Vagina (tissue), 2 donors: ENCODE data around the gene SRF.

Experiments
- POLR2A ChIP-seq, 2 donors: fragments of 450-650 bp; IDR thresholded peaks; one replicate each; pipeline ENCODE4 v1.6.1; 2017; ENCODE audit warnings: antibody characterized with exemption in 2 of 2, mild to moderate bottlenecking in 2 of 2, moderate library complexity in 2 of 2
- POLR2AphosphoS5 ChIP-seq, 2 donors: sonication (generic); formaldehyde crosslinking; IDR thresholded peaks; one replicate each; pipeline ENCODE4 v1.9.0; 2017; ENCODE audit warnings: antibody characterized with exemption in 2 of 2, mild to moderate bottlenecking in 2 of 2, low read depth in 1 of 2; ENCODE audit not compliant: insufficient read depth in 1 of 2
- TF ChIP-seq, protein P1 (sequence below), 3 experiments: fragments of 450-650 bp in 2 of 3; fragments of 200-600 bp in 1 of 3; sonication (generic) in 1 of 3; IDR thresholded peaks; one replicate each; pipeline ENCODE4 v1.5.1; 2017 to 2019; ENCODE audit warnings: antibody characterized with exemption in 3 of 3, mild to moderate bottlenecking in 2 of 3, moderate library complexity in 2 of 3

DNA sequence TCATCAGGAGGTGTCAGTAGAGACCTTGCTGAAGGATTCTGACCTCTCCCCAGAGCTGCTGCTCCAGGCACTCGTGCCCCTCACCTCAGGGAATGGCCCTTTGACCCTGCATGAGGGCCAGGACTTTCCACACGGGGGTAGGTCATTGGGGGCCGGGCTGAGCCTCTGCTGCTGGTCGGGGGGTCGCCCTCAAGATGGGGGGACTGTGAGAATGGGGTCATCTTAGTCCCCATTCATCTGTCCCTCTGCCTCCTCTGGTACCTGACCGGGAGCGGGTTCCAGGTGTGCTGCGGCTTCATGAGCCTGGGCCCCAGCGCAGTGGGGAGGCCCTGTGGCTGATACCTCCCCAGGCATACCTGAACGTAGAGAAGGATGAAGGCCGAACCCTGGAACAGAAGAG lies 42.4 kb downstream of the SRF start:
- TF ChIP-seq, protein P1, sequence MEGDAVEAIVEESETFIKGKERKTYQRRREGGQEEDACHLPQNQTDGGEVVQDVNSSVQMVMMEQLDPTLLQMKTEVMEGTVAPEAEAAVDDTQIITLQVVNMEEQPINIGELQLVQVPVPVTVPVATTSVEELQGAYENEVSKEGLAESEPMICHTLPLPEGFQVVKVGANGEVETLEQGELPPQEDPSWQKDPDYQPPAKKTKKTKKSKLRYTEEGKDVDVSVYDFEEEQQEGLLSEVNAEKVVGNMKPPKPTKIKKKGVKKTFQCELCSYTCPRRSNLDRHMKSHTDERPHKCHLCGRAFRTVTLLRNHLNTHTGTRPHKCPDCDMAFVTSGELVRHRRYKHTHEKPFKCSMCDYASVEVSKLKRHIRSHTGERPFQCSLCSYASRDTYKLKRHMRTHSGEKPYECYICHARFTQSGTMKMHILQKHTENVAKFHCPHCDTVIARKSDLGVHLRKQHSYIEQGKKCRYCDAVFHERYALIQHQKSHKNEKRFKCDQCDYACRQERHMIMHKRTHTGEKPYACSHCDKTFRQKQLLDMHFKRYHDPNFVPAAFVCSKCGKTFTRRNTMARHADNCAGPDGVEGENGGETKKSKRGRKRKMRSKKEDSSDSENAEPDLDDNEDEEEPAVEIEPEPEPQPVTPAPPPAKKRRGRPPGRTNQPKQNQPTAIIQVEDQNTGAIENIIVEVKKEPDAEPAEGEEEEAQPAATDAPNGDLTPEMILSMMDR (IDR thresholded peaks at IDR 0.05), result no peak
- TF ChIP-seq POLR2A (IDR thresholded peaks at IDR 0.05) (no peak), POLR2AphosphoS5 (IDR thresholded peaks at IDR 0.05; ENCODE audit: insufficient read depth in 1 of 2, low read depth in 1 of 2) (no peak)
